GM19025 (cell line): ENCODE measurements around the gene ZNF280B.
"Not testable (repeated sequence)": the region's sequence is repeated elsewhere in the genome, so short reads cannot be mapped to it uniquely, and the experiment has no call there.

ENCODE experiments used
- ATAC-seq: cut with Tn5 transposase; IDR thresholded peaks from one replicate; pipeline ENCODE4 v1.9.1; 2021; ENCODE audit warnings: mild to moderate bottlenecking, low read depth, moderate library complexity; ENCODE audit not compliant: unreplicated experiment

The ZNF280B gene

DNA sequence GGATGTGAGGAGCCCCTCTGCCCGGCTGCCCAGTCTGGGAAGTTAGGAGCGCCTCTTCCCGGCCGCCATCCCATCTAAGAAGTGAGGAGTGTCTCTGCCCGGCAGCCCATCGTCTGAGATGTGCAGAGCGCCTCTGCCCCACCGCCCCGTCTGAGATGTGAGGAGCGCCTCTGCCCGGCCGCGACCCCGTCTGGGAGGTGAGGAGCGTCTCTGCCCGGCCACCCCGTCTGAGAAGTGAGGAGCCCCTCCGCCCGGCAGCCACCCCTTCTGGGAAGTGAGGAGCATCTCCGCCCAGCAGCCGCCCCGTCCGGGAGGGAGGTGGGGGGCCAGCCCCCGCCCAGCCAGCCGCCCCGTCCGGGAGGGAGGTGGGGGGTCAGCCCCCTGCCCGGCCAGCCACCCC is 66.9 kb downstream of the ZNF280B start:
- not testable (repeated sequence) for ATAC-seq

GRCh38 chr22:22440188-22440587 is 68.4 kb downstream of the ZNF280B start:
- no peak for ATAC-seq
